Thyroid gland (tissue), 4 donors: ENCODE data around the gene COL9A3. TPM values are rescaled to one million over a fixed set of nuclear protein-coding genes. Genes with fewer than 3 reads are reported as not detected.

ENCODE experiments used
- DNase-seq, 2 donors: peaks; one replicate each; pipeline ENCODE4 v3.0.0-alpha.2; 2019
- H3K27ac ChIP-seq, 3 donors: fragments of 200-600 bp; sonication (generic); 1 replicate in 2 of 3; 2 replicates in 1 of 3; pipeline ENCODE4 v1.5.1; 2016 to 2019; ENCODE audit warnings: mild to moderate bottlenecking in 1 of 3, moderate library complexity in 1 of 3
- H3K27me3 ChIP-seq: fragments of 200-600 bp; sonication (generic); one replicate; pipeline ENCODE4 v1.5.1; 2019
- H3K36me3 ChIP-seq, 2 donors: fragments of 200-600 bp; sonication (generic); one replicate each; pipeline ENCODE4 v1.5.1; 2016 to 2019
- H3K4me1 ChIP-seq, 2 donors: fragments of 200-600 bp; sonication (generic); one replicate each; pipeline ENCODE4 v1.5.1; 2017 to 2019
- H3K4me3 ChIP-seq, 3 donors: fragments of 200-600 bp; sonication (generic); replicated peaks in 1 of 3; 1 replicate in 2 of 3; 2 replicates in 1 of 3; pipeline ENCODE4 v1.5.1; 2016; ENCODE audit warnings: mild to moderate bottlenecking in 1 of 3
- H3K9me3 ChIP-seq: fragments of 200-600 bp; sonication (generic); one replicate; pipeline ENCODE4 v1.5.1; 2017
- POLR2A ChIP-seq, 2 donors: fragments of 450-650 bp; IDR thresholded peaks; one replicate each; pipeline ENCODE4 v1.6.1; 2017; ENCODE audit warnings: antibody characterized with exemption in 2 of 2, mild to moderate bottlenecking in 2 of 2, moderate library complexity in 1 of 2
- WGBS, 2 donors: methylation state at CpG; one replicate each; pipeline ENCODE4 v1.1.5; 2017; 5-methylcytosine and 5-hydroxymethylcytosine counted together
- intact Hi-C: fragments of 100-400 bp; cut with DNase I; formaldehyde crosslinking; loops from one replicate; pipeline ENCODE4 v1.15.1; 2023
- total RNA-seq, 4 donors: library from RNA; depleted of rRNA; stranded (reverse); fragments of >200 nt; gene quantifications; one replicate each; pipeline ENCODE4 v1.2.3, GENCODE V29; 2016
- TF ChIP-seq, protein P1 (sequence below), 6 experiments: fragments of 200-600 bp in 3 of 6; fragments of 450-650 bp in 3 of 6; sonication (generic) in 3 of 6; IDR thresholded peaks; one replicate each; pipeline ENCODE4 v1.5.1; 2016 to 2019; ENCODE audit warnings: antibody characterized with exemption in 6 of 6, mild to moderate bottlenecking in 2 of 6, inconsistent platforms in 1 of 6, moderate library complexity in 1 of 6

The COL9A3 gene
- total RNA-seq, 4 donors from 2014 or later: 5.3 to 113 (median 62.8) TPM

GRCh38 chr20:62856931-62857619 lies 40.2 kb downstream of the COL9A3 start:
- Histone ChIP-seq H3K27ac (no peak overlapping the region), H3K9me3 (no peaks in the 10 kb centered on the region), H3K36me3 (peaks cover 10 to 20% of the 10 kb centered on the region in 2 donors), H3K4me3 (no peak overlapping the region), H3K27me3 (no peaks in the 10 kb centered on the region), H3K4me1 (peaks cover 13 to 21% of the 10 kb centered on the region in 2 donors)
- no peak for DNase-seq
- TF ChIP-seq POLR2A (IDR thresholded peaks at IDR 0.05): no peak
- TF ChIP-seq, protein P1, sequence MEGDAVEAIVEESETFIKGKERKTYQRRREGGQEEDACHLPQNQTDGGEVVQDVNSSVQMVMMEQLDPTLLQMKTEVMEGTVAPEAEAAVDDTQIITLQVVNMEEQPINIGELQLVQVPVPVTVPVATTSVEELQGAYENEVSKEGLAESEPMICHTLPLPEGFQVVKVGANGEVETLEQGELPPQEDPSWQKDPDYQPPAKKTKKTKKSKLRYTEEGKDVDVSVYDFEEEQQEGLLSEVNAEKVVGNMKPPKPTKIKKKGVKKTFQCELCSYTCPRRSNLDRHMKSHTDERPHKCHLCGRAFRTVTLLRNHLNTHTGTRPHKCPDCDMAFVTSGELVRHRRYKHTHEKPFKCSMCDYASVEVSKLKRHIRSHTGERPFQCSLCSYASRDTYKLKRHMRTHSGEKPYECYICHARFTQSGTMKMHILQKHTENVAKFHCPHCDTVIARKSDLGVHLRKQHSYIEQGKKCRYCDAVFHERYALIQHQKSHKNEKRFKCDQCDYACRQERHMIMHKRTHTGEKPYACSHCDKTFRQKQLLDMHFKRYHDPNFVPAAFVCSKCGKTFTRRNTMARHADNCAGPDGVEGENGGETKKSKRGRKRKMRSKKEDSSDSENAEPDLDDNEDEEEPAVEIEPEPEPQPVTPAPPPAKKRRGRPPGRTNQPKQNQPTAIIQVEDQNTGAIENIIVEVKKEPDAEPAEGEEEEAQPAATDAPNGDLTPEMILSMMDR (IDR thresholded peaks at IDR 0.05): no peak
- intact Hi-C loops: no loop called here
- 95 to 96% methylated on average over 25 of the region's 25 CpGs for WGBS, 2 donors

DNA sequence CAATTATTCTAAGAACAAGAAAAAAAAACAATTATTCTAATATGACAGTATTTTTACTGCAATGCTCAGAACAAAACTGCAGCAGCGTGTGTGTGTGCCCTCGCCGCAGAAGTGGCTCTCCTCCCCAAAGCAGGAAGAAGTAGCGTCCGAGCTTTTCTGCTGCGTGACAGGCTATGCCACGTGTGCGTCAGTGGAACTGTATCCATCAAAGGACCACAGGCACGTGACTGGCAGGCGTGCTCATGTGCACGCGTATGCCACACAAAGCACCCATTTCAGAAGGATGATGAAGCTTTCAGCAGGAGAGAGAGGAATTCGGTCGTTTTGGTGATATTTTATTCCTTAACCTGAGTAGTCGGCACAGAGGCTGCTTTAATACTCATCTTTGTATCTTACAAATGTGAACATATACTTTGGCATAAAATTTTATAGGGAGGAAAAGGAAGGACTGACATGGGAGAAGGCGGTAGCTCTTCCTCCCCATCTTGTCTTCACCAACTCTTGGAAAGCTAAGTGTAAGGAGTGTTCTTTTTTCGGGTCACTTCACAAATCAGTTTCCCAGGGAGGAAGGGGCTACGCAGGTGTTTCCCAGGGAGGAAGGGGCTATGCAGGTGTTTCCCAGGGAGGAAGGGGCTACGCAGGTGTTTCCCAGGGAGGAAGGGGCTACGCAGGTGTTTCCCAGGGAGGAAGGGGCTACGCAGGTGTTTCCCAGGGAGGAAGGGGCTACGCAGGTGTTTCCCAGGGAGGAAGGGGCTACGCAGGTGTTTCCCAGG lies 41.4 kb downstream of the COL9A3 start:
- peaks cover 10 to 12% of the 10 kb centered on the region in 2 donors for H3K36me3 ChIP-seq
- H3K9me3 ChIP-seq: no peaks in the 10 kb centered on the region
- peaks cover 17 to 26% of the 10 kb centered on the region in 2 donors for H3K4me1 ChIP-seq
- WGBS, 2 donors: 83 to 90% methylated on average over 20 to 21 of the region's 23 CpGs
- H3K27me3 ChIP-seq: no peaks in the 10 kb centered on the region
- H3K4me3 ChIP-seq: no peak overlapping the region
- no peak for TF ChIP-seq POLR2A (IDR thresholded peaks at IDR 0.05)
- TF ChIP-seq, protein P1 (IDR thresholded peaks at IDR 0.05): no peak
- intact Hi-C loops: no loop called here
- no peak overlapping the region for H3K27ac ChIP-seq
- no peak for DNase-seq

DNA sequence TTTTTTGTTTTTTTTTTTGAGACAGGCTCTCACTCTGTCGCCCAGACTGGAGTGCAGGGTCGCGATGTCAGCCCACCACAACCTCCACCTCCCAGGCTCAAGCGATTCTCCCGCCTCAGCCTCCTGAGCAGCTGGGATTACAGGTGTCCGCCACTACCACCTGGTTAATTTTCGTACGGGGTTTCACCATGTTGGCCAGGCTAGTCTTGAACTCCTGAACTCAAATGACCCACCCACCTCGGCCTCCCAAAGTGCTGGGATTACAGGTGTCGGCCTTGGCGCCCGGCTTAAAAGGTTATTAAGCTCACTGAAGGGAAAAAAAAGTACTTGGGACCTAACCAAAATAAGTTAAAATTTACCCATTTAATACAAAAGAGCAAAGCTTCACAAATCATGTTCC lies 42.9 kb downstream of the COL9A3 start:
- no peaks in the 10 kb centered on the region for H3K9me3 ChIP-seq
- no peak for DNase-seq
- intact Hi-C loops: loop anchor here (2.0 kb wide), 1 partner anchor 53 kb away; no protein-coding TSS in a partner anchor
- peaks cover 8 to 10% of the 10 kb centered on the region in 2 donors for H3K36me3 ChIP-seq
- H3K27ac ChIP-seq: no peak overlapping the region
- peaks cover 17 to 26% of the 10 kb centered on the region in 2 donors for H3K4me1 ChIP-seq
- 89 to 91% methylated on average over 12 of the region's 12 CpGs for WGBS, 2 donors
- no peak for TF ChIP-seq POLR2A (IDR thresholded peaks at IDR 0.05)
- TF ChIP-seq, protein P1 (IDR thresholded peaks at IDR 0.05): no peak
- H3K27me3 ChIP-seq: no peaks in the 10 kb centered on the region
- no peak overlapping the region for H3K4me3 ChIP-seq

GRCh38 chr20:62860391-62860923 lies 43.6 kb downstream of the COL9A3 start:
- Histone ChIP-seq H3K4me1 (peaks cover 17 to 26% of the 10 kb centered on the region in 2 donors), H3K27me3 (no peaks in the 10 kb centered on the region), H3K9me3 (no peaks in the 10 kb centered on the region), H3K27ac (no peak overlapping the region), H3K4me3 (peak overlapping the region in 1 of 3 donors; percentile 38), H3K36me3 (peaks cover 8 to 10% of the 10 kb centered on the region in 2 donors)
- WGBS, 2 donors: 21 to 27% methylated on average over 7 to 14 of the region's 24 CpGs
- TF ChIP-seq POLR2A (IDR thresholded peaks at IDR 0.05): no peak
- TF ChIP-seq, protein P1 (IDR thresholded peaks at IDR 0.05): no peak
- intact Hi-C loops: loop anchor here (2.0 kb wide), 1 partner anchor 54 kb away; no protein-coding TSS in a partner anchor
- DNase-seq: peak in 1 of 2 donors; percentile 24
